Activated CD4-positive, alpha-beta T cell treated with anti-CD3 and anti-CD28 coated beads, Interleukin-2, amount 50 U/mL, for 4 hours (primary cell): Measurements from ENCODE around the gene ZCCHC3.
"Not testable (repeated sequence)": the region's sequence is repeated elsewhere in the genome, so short reads cannot be mapped to it uniquely, and the experiment has no call there.

Experiments used
- DNase-seq, 2 experiments: peaks; one replicate each; pipeline ENCODE4 v3.0.0-alpha.2; 2020

Gene ZCCHC3

DNA sequence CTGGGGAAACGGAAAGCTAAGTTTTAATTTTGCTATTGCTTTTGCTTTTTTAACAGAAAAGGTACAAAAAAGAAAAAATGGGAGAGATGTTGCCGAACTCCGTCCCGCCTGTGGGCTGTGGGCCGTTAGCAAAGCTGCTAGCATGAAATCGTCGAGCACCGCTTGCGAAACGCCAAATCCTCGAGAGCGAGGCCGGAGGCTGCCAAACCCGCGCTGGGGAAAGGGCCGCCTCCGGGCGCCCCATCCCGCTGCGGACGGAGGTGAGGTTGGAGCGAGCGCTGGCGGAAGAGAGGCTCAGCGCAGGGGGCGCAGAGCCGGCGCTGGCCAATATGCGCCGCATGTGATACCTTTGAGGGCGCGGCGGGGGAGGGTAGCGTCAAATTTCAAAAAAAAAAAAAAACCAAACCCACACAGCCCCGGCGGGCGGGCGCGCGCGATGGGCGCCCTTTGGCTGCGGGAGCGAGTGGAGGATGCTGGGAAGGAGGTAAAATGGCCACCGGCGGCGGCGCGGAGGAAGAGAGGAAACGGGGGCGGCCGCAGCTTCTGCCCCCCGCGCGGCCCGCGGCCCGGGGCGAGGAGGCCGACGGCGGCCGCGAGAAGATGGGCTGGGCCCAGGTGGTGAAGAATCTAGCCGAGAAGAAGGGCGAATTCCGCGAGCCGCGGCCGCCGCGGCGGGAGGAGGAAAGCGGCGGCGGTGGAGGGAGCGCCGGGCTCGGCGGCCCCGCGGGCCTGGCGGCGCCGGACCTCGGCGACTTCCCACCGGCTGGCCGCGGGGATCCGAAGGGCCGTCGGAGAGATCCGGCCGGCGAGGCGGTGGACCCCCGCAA, at the start of gene ZCCHC3:
Gene ZCCHC3 (plus strand): TSS at position 473 of the 827 bp plus-strand sequence. CDS start 17 bp downstream, at position 490.
- DNase-seq: peak; percentile 78 to 82

DNA sequence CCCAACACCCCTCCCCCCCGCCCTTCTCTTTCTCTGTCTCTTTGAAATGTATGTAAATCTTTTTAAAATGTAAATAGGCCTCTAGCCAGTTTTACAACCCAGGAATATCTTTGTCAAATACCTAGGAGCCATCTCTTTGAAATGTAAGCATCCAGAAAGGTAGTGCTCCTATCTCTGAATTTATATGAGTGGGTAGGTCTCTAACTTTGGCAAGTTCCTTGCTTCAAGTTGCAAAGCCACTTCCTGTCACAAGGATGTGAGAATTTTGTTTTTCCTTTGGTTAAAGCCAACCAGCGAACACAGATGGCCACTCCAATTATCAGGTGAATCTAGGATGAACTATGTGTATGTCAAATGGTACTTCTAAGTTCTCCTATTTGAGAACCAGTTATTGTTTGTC, 46.0 kb upstream of the ZCCHC3 start:
- DNase-seq: no peak

DNA sequence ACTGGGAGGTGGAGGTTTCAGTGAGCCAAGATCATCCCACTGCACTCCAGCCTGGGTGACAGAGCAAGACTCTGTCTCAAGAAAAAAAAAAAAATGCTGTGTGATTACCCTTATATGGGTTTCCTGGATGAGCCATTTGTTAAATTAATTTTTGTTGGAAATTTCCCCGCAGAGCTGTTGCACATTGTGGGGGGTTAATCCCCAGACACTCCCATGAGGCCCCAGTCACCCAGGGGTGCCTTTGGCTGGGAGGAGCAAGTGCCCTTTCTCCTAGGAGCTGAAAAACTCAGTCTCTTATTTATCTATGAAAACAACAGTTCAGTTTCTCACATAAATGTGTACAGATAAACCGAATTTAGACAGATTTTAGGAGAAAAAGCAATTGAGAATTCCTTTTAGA, 44.6 kb upstream of the ZCCHC3 start:
- no peak for DNase-seq

DNA sequence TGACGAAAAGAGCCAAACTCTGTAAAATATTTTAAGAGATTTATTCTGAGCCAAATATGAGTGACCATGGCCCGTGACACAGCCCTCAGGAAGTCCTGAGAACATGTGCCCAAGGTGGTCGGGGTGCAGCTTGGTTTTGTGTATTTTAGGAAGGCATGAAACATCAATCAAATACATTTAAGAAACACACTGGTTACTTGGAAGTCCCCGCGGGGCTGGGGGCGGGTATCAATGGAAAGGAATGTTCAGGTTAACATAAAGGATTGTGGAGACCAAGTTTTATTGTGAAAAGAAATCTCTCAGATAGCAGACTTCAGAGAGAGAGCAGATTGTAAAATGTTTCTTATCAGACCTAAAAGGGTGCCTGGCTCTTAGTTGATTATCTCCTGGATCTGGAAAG, 43.9 kb upstream of the ZCCHC3 start:
- DNase-seq: not testable (repeated sequence)

DNA sequence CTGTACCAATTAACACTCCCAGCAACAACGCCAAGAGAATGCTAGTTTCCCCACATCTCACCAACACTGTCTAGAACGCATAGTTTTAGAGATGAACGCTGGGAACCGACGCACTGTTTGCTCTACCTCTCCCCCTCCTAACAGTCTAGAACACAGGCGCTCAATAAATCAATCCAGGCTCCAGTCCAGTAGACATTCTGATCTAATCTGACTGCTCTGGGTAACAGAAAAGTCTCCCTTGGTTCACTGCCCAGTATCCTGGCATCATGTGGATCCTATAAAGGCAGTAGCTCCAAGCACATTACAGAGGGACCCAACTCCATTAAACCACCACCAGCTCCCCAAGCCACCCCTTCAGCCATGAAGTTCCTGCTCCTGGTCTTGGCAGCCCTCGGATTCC, 40.0 kb upstream of the ZCCHC3 start, which contains the start of gene DEFB132:
Gene DEFB132 (plus strand): TSS at position 306 of the 400 bp plus-strand sequence. CDS start 55 bp downstream, at position 361.
- no peak for DNase-seq

- no peak for DNase-seq
Measured at GRCh38 chr20:258269-258858, 39.0 kb upstream of the ZCCHC3 start.

GRCh38 chr20:258963-259362, 38.4 kb upstream of the ZCCHC3 start:
- DNase-seq: no peak

DNA sequence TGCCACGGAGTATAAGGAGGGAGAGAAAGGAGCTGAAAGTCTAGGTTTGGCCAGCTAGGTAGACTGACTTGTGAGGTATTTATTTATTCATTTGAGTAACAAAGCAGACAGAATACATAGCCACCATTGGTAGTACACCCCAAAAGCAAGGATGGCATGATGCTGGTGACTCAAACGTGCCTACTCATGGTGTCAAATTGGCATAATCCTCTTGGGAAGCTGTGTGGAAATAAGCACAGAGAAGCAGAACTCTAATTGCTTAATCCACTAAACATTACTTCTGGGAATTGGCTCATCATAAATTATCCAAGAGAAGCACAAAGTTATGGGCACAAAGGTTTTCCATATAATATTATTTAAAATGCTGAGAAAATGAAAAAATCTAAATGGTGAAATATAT, 37.4 kb upstream of the ZCCHC3 start:
- DNase-seq: no peak

- DNase-seq: no peak
Measured at GRCh38 chr20:263701-264100, 33.7 kb upstream of the ZCCHC3 start.

GRCh38 chr20:266596-267562, 30.5 kb upstream of the ZCCHC3 start:
- peak; percentile 85 to 89 for DNase-seq

- no peak for DNase-seq
Measured at GRCh38 chr20:270517-270916, 26.9 kb upstream of the ZCCHC3 start.

- no peak for DNase-seq
Measured at GRCh38 chr20:271069-271468, 26.3 kb upstream of the ZCCHC3 start.

- no peak for DNase-seq
Measured at GRCh38 chr20:271528-271927, 25.8 kb upstream of the ZCCHC3 start.

DNA sequence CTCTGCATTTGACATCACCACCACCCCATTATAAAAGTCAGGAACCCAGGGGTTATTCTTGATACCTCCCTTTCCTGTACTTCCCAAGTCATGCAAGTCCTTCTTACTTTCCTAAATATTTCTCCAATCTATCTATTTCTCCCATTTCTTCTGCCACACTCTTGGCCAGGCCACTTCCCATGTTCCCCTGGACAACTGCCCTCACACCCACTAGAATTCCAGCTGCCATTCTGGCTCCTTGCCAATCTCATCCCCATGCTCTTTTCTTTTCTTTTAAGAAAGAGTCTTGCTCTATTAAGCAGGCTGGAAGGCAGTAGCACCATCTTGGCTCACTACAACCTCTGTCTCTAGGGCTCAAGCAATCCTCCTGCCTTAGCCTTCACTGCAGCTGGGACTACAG, 24.7 kb upstream of the ZCCHC3 start:
- no peak for DNase-seq

GRCh38 chr20:273884-274283, 23.5 kb upstream of the ZCCHC3 start:
- DNase-seq: no peak

- DNase-seq: no peak
Measured at GRCh38 chr20:275791-276190, 21.6 kb upstream of the ZCCHC3 start.

DNA sequence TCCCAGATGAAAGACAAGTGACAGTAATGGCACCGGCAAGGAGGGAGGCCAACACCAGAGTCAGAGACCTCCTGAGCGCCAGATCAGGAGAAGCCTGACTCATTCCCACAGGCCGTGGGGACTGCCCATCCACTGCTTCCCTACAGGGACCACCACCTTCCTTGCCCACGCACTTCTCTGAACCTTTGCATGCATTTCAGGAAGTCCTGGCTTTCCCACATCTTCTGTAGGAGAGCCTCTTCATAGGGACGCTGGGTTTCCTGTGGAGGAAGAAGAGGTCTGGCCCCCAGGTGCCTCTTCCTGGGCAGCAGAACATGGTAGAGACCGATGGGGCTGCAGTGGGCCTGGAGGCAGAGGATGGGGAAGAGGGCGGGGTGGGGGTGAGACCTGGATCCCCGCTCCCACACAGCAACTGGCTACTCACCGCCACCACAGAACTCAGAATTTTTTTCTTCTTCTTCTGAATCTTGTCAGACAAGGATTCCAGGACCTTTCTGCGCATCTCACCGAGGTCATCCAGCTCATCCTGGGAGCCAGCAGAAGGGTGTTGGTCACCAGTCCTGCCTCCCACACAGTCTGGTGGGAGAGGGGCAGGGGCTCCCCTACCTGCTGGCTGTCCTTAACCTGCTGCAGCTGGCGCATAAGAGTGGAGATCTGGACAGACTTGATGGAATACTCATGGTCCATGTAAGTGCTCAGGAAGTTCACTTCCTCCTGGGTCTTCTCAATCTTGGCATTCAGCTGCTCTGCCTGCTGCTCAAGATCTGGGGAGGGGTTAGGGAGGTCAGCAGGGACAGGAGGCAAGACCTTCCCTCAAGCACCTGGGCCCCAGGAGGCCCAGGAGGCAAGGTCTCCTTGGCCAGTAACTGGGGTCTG, 20.5 kb upstream of the ZCCHC3 start:
- DNase-seq: no peak

DNA sequence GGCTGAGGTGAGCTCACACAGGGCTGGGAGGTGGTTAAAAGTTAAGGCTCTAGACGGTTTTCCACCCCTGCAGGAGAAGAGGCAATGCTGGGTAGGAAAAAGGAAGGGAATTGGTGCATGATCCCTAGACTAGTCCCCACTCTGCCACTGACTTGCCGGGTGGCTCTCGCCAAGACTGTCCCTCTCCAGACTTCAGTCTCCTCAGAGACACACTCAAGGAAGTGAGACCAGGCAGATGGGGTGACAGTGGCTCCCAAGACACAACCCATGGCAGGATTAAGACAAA, 19.9 kb upstream of the ZCCHC3 start:
- DNase-seq: no peak

DNA sequence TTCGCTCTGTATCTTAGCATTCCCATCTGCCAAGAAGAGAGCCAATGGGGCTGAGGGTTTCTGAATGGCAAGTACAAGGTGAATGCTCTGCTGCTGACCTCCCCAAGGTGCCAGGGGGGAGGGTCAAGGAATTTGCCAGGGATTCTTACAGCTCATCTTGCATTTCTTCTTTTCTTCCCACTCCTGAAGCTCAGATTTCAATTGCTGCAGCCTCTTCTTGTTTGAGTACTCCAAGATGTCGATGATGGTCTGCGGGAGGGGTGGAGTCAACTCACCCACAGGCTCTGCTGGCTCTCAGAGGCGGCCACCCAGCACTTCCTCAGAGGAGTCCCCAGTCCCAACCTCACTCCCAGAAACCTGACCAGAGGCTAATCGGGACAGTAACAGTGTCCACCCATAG, 19.2 kb upstream of the ZCCHC3 start:
- no peak for DNase-seq

- DNase-seq: no peak
Measured at GRCh38 chr20:278607-279571, 18.5 kb upstream of the ZCCHC3 start.

DNA sequence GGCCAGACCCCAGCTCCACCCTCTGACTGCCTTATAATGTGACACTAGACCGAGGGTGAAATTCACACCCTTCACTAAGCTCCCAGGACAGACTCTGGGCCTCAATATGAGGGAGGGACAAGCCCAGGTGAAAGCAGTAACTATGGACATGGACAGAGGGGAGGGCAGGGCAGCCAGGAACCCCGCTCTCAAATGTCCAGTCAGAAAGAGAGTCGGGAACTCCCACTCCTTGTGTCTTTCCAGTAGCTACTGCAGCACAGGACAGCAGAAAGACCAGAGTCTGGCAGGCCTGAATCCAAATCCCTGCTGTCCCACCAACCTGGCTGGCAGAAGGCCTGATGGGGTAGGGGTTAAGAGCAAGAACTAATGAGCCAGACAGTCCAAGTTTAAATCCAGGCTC, 13.2 kb upstream of the ZCCHC3 start:
- DNase-seq: no peak
